ENCODE data around the gene FAM222A.

DNA sequence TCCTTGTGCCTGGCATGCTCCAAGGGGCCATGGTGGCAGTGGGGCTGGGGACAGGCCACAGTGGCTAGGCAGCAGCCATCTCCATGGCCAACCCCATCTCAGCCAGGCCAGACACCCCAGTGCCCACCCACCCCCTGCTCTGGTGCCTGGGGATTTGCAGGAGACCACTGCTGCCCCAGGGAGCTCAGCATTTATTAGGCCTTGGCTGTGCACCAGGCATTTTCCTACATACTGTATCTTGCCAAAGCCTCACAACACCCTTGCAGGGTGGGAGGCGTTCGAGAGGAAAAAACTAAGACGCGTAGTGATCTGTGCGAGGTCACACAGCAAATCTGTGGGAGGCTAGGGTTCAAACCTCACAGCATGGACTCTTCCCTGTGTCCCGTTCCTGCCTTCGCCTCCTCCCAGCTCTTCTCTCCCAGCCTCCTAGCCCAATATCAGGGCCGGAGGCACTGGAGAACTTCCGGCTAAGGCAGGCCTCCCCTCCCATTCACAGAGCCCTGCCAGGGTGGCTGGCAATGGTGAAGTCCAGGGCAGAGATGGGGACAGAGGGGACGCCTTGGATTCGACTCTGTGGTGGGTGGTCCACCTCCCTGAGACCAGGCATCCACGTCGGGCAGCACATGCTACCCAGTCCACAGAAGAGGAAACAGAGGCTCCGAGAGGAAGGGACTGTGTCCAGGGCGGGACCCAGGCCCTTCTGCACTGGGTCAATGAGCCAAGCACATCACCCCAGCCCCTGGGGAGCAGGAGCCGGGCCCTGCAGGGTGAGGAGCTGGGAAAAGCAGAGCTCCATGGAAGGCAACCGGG is 57.4 kb downstream of the FAM222A start:
- TF ChIP-seq CTCF (IDR thresholded peaks at IDR 0.05) (no peak), POLR2A (IDR thresholded peaks at IDR 0.05) (no peak)

Data from uterus (tissue), 2 donors.